Endothelial cell (in vitro differentiated cells): ENCODE results near the gene FANCG. TPM values are rescaled to one million over a fixed set of nuclear protein-coding genes. Genes with fewer than 3 reads are reported as not detected.

Experiments used
- DNase-seq: peaks from one replicate; pipeline ENCODE4 v3.0.0; 2021; ENCODE audit warnings: low spot score
- H3K27ac Mint-ChIP-seq: one replicate; pipeline ENCODE4 v1.8.0; 2021; ENCODE audit warnings: mixed read lengths, inconsistent platforms; ENCODE audit not compliant: unreplicated experiment
- H3K27me3 Mint-ChIP-seq: one replicate; pipeline ENCODE4 v1.8.0; 2021; ENCODE audit warnings: mild to moderate bottlenecking, moderate library complexity, mixed read lengths, inconsistent platforms; ENCODE audit not compliant: unreplicated experiment
- H3K36me3 Mint-ChIP-seq: one replicate; pipeline ENCODE4 v1.8.0; 2021; ENCODE audit warnings: mild to moderate bottlenecking, low read depth, mixed read lengths, inconsistent platforms; ENCODE audit not compliant: unreplicated experiment
- H3K4me1 Mint-ChIP-seq: one replicate; pipeline ENCODE4 v1.8.0; 2021; ENCODE audit warnings: mild to moderate bottlenecking, mixed read lengths, inconsistent platforms; ENCODE audit not compliant: unreplicated experiment
- H3K4me3 Mint-ChIP-seq: one replicate; pipeline ENCODE4 v1.8.0; 2021; ENCODE audit warnings: mild to moderate bottlenecking, mixed read lengths, inconsistent platforms; ENCODE audit not compliant: unreplicated experiment
- H3K9me3 Mint-ChIP-seq: one replicate; pipeline ENCODE4 v1.8.0; 2021; ENCODE audit warnings: mixed read lengths, inconsistent platforms; ENCODE audit not compliant: unreplicated experiment
- CTCF ChIP-seq: fragments of 200-600 bp; sonication (generic); IDR thresholded peaks from one replicate; pipeline ENCODE4 v1.5.0; 2021; ENCODE audit warnings: antibody characterized with exemption; ENCODE audit not compliant: unreplicated experiment
- total RNA-seq: library from RNA; stranded (reverse); fragmentation: NEBNext Ultra II Directional; extraction: Animal tissue kit (Norgen Biotek cat#: 25700); gene quantifications from one replicate; pipeline ENCODE4 v1.2.1, GENCODE V29; 2021; ENCODE audit not compliant: unreplicated experiment

The FANCG gene
- total RNA-seq, 1 donor from 2014 or later, result 41.4 TPM

- H3K4me1 Mint-ChIP-seq, result peaks cover 6% of the 10 kb centered on the region
- peaks cover 30% of the 10 kb centered on the region for H3K36me3 Mint-ChIP-seq
- H3K27ac Mint-ChIP-seq, result no peak overlapping the region
- H3K27me3 Mint-ChIP-seq, result peaks cover 6% of the 10 kb centered on the region
- no peak overlapping the region for H3K4me3 Mint-ChIP-seq
- DNase-seq, result no peak
- no peak for TF ChIP-seq CTCF
- H3K9me3 Mint-ChIP-seq, result no peaks in the 10 kb centered on the region
These were observed 11.8 kb upstream of the FANCG start for GRCh38 chr9:35091536-35091935.

- peaks cover 6% of the 10 kb centered on the region for H3K27me3 Mint-ChIP-seq
- DNase-seq, result no peak
- H3K4me3 Mint-ChIP-seq, result no peak overlapping the region
- no peaks in the 10 kb centered on the region for H3K4me1 Mint-ChIP-seq
- peak overlapping the region; percentile 71 for H3K27ac Mint-ChIP-seq
- H3K9me3 Mint-ChIP-seq, result no peaks in the 10 kb centered on the region
- TF ChIP-seq CTCF, result no peak
- peaks cover 26% of the 10 kb centered on the region for H3K36me3 Mint-ChIP-seq
These were observed 9.7 kb upstream of the FANCG start for GRCh38 chr9:35089434-35089833.

- Mint-ChIP-seq H3K36me3 (peaks cover 15% of the 10 kb centered on the region), H3K27ac (no peak overlapping the region), H3K9me3 (no peaks in the 10 kb centered on the region), H3K4me1 (peaks cover under 1% of the 10 kb centered on the region), H3K4me3 (no peak overlapping the region), H3K27me3 (peaks cover 9% of the 10 kb centered on the region)
- DNase-seq, result no peak
- TF ChIP-seq CTCF, result no peak
These were observed 5.3 kb upstream of the FANCG start for GRCh38 chr9:35085078-35085477.

GRCh38 chr9:35079041-35079425, 709 bp downstream of the FANCG start:
- Mint-ChIP-seq H3K4me3 (peak overlapping the region; percentile 96), H3K4me1 (peaks cover 17% of the 10 kb centered on the region), H3K36me3 (peaks cover 3% of the 10 kb centered on the region), H3K27ac (peak overlapping the region; percentile 36), H3K9me3 (no peaks in the 10 kb centered on the region), H3K27me3 (peaks cover 9% of the 10 kb centered on the region)
- no peak for TF ChIP-seq CTCF
- DNase-seq, result no peak

GRCh38 chr9:35078066-35078465, 1.7 kb downstream of the FANCG start:
- peak overlapping the region; percentile 57 for H3K27ac Mint-ChIP-seq
- DNase-seq, result no peak
- H3K4me1 Mint-ChIP-seq, result peaks cover 18% of the 10 kb centered on the region
- no peak for TF ChIP-seq CTCF
- H3K4me3 Mint-ChIP-seq, result peak overlapping the region; percentile 96
- peaks cover 9% of the 10 kb centered on the region for H3K36me3 Mint-ChIP-seq
- peaks cover 9% of the 10 kb centered on the region for H3K27me3 Mint-ChIP-seq
- H3K9me3 Mint-ChIP-seq, result no peaks in the 10 kb centered on the region
